HG02885 (cell line): Measurements from ENCODE around the gene SEMA4D.
A peak's percentile ranks its signal among the peaks of the same experiment; 100 is the strongest.
"Not testable (repeated sequence)": the region's sequence is repeated elsewhere in the genome, so short reads cannot be mapped to it uniquely, and the experiment has no call there.

Source experiments
- ATAC-seq: cut with Tn5 transposase; IDR thresholded peaks from one replicate; pipeline ENCODE4 v1.9.1; 2021; ENCODE audit warnings: mild to moderate bottlenecking; ENCODE audit not compliant: unreplicated experiment, poor library complexity

The SEMA4D gene

DNA sequence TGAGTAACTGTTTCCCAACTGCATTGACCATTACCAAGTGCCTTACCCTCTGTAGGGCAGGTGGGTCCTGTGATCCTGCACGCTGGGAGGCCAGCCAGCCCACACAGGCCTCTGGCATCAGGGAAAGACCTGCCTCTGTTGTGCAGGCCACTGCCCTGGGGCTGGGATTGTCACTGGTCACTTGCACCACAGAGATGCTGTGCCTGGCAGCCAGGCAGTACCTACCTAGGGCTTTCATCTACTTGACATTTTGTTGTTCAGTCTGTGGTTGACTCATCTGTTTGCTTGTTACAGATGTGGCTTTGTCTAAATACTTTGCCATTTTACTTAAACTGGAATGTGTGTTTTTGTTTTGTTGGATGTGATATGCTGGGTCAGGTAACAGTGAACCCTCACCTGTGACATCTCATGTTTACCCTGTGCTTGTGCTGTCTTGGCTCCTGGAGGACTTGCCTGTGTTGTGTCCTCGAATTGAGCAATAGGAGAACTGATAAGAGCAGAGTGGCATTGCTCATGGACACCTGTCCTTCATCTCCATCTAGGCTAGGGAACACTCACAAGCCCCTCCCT lies 146.8 kb downstream of the SEMA4D start:
- no peak for ATAC-seq

DNA sequence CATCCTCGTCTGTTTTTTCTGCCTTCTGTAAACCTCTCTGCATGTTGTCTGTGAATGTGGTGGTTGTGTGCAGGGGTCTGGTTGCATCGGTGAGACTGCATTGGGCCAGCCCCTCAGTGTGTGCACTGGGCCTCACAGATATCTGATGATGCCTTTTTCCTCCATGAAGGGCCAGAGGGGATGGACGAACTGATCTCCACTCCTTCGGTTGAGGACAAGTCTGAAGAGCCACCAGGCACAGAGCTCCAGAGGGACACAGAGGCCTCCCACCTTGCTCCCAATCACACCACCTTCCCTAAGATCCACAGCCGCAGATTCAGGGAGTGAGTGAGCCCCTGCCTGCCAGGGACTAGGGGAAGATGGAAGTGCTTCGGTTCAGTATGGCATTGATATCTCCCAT lies 148.3 kb downstream of the SEMA4D start:
- no peak for ATAC-seq

DNA sequence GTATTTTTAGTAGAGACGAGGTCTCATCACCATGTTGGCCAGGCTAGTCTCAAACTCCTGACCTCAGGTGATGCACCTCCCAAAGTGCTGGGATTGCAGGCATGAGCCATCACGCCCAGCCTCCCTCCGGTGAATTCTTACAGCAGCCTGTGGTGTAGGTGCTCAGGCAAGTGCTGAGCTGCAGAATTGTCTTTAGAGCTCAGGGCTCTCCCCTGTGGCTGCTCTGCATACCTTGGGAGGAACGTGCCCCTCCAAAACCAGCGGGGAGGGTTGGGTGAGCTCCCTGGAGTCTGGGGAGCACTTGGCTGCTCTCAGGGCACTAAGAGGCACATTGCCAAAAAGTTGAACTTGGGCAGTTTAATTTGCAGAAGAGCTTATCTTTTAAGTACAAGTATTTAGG lies 150.3 kb downstream of the SEMA4D start:
- ATAC-seq: no peak

DNA sequence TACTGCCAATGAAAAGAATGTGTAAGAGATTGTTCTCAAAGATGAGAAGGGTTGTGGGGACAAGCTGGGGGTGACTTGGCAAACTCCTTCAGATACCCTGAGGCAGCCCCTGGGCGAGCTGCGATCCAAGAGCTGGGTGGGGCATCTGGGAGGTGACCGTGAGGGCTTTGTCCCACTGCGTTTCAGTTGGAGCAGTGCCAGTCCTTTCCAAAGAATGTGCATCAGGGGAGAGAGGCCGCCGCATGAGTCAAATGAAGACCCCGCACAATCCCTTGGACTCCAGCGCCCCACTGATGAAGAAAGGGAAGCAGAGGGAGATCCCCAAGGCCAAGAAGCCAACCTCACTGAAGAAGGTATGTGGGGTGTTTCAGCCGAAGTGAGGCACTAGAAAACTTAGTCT lies 151.2 kb downstream of the SEMA4D start:
- no peak for ATAC-seq

DNA sequence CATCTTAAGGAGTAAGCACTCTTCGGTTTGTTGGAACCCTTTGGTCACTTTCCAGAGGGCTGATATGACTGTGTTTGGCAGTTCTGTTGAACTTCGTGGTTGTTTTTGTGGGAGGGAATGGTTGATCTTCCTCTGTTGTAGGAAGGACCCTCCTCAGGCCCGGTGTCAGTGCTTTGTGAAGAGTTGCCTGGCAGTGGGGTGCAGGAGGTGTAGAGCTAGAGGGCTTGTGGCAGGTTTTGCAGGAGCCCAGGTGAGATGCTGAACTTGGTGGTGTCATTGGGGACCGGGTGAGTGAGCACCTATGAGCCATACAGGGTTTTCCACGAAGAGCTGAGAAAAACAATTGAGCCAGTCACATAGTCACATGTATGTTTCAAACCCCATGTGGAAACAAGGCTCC lies 152.4 kb downstream of the SEMA4D start:
- no peak for ATAC-seq

DNA sequence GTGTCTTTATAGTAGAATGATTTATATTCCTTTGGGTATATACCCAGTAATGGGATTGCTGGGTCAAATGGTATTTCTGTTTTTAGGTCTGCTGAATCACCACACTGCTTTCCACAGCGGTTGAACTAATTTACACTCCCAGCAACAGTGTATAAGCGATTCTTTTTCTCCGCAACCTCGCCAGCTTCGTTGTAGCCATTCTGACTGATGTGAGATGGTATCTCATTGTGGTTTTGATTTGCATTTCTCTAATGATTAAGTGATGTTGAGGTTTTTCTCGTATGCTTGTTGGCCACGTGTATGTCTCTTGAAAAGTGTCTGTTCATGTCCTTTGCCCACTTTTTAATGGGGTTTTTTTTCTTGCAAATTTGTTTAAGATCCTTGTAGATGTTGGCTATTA lies 154.1 kb downstream of the SEMA4D start:
- not testable (repeated sequence) for ATAC-seq

DNA sequence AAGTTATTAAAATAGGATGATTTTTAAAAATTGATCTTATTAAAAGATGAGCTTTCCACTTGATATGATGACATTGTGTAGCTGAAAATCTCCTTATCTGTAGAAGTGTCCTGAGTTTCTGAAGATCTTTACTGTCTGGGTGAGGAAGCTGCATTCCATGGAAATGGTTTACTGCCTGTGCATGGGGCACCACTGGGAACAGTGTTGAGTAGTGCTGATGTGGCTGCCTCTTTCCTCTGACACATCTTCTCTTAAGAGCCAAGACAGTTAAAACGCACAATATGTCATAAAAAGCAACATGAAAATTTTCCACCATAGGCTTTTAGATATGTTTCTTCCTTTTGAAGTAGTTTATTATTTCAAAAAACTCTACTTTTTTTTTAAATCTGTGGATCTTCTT lies 155.0 kb downstream of the SEMA4D start:
- ATAC-seq: no peak

DNA sequence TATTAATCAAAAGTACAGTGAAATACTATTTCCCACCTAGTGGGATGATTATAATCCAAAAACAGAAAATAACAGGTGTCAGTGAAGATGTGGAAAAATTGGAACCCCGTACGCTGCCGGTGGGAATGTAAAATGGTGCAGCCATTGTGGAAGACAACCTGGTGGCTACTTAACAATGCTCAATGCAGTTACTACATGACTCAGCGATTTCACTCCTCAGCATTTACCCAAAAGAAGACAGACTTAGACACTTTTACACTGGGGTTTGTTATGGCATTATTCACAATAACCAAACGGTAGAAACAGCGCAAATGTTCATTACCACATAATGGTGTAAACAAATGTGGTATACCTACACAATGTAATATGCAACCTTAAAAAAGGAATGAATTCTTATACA lies 155.7 kb downstream of the SEMA4D start:
- no peak for ATAC-seq

DNA sequence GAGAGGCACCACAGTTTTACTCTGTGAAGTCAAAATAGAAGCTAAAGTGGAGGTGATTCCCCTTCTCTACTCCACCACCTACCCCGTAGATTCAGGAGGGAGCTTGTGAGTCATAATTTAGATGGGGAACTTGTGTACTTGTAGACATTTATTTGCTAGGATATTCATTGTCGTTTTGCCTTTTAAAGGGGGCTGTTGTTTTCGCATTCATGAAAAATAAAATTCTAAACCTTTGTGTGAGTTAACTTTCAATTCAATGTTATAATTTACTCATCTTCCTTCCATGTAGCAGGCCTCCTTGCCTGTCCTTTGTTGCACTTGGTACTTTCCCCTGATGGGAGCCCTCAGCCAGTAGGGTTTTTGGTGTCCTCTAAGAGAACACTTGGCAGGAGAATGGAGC lies 157.6 kb downstream of the SEMA4D start:
- no peak for ATAC-seq

DNA sequence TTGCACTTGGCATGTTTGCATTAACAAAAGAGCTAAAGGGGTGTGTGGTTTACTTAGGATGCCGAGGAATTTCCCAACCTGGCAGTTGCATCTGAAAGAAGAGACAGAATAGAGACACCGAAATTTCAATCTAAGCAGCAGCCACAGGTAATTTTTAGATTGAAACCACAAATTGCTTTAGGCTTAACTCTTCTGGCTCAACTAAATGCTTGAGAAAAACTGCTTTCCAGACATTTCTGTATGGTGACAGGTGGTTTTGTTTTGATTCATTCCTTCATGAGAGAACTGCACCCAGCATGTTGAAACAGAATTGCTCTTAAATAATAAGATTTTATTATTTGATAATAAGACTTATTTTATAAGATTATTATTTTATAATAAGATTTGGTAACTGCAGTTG lies 158.1 kb downstream of the SEMA4D start:
- ATAC-seq: no peak

DNA sequence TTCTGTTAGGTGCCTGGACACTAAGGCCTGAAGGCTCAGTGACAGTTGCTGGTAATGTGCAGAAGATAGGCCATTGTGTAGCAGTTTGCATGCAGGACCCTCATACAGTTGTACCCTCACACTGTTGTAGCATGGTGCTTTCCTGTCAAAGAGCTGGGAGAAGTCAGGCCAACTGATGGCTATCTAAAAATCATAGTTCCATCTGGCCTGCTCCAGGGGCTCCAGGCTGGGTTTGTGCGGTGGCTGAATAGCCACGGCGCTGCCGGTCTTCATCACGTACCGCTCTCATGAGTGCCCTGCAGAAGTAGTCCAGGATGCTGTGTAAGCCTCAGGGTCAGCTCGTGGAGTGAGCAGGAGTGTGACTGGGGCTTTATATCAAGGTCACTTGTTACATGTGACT lies 167.4 kb downstream of the SEMA4D start:
- ATAC-seq: no peak

DNA sequence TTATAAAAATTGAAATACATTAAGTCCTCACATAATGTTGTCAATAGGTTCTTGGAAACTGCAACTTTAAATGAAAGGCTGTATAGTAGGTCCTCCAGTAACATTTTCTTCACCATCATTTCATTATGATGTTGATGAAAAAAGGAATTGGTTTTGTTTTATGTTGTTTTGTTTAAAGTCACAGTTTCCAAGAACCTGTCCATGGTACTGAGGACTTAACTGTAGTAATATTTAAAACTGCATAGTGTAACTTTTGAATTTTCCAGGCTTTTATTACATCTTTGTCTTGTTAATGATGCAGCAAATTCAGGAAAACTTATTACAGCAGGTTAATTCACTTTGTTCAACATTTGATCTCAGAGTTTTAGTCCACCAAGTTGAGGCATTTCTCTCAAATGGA lies 168.0 kb downstream of the SEMA4D start:
- ATAC-seq: no peak

DNA sequence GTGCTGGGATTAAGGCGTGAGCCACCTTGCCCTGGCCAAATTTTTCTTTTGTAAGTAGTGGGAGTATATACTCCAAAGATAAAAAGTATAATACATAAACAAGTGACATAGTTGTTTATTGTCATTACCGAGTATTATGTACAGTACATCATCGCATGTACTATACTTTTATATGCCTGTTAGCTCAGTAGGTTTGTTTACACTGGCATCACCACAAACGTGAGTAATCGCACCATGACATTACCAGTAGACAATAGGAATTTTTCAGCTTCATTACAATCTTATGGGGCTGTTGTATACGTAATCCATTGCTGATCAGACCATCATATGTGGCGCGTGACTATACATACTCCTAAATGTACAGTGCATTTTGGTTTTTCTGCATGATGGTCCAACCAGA lies 169.8 kb downstream of the SEMA4D start:
- no peak for ATAC-seq

DNA sequence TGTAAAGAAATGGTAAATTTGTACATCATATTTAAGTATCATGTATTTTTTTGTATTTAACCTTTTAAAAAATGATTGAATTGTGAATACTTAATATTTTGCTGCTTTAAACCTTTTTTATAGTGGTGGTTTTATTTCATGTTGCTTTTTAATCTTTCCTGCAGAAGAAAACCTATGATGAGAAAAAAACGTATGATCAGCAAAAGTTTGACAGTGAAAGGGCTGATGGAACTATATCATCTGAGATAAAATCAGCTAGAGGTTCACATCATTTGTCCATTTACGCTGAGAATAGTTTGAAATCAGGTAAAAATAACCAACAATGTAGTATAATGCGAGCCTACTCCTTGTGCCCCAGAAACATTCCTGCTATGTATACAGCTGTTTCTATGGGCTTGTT lies 172.2 kb downstream of the SEMA4D start:
- ATAC-seq: no peak

DNA sequence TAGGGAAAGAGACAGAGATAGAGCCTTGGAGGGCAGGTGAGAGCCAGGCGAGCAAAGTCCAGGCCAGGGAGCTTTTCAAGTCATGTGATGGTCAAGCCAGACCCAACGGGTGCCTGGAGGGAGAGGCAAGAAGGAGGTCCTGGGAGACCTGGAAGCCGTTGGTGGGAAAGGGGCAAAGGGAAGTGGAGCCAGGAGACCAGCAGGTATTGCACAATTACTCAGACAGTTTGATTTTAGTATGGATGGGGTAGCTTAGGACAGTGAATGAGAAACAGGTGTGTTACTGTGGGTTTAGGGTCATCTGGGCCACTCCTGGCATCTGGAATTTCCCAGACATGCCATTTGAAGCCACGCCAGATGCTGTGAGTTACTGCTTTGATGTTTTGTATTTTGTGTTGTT lies 174.5 kb downstream of the SEMA4D start:
- ATAC-seq: no peak

DNA sequence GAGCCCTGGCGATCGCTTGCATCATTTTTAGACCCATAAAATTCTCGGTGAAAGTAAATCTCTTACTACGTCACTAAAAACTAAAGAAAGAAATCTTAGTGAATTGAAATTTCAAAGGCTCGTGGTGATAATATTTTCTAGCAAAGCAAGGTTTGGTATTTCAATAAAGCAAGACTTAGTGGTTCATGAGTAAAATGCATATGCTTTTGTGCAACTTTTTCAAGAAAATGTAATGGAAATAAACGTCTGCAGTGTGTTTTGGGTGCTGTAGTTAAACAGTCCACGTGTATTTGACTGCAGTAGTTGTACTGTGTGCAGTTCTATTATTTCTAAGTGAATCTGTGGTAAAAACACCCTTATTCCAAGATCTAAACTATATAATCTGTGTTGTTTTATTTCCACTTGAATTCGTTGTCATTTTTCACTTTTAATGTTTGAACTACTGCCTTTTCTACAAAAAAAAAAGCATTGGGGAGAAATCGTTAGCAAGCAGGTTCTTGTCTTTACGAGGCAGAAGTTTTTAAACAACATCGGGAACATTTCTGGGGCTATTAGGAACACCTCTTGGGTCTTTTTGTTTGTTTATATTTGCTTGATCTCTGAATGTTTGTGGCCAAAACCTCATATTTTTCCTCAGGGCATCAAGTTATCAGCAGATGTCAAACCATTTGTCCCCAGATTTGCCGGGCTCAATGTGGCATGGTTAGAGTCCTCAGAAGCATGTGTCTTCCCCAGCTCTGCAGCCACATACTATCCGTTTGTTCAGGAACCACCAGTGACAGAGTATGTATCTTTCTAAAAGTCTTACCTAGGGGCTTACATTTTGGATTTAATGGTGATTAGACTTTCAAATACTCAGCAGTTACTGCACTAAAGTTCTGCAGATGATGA lies 178.7 kb downstream of the SEMA4D start:
- no peak for ATAC-seq

DNA sequence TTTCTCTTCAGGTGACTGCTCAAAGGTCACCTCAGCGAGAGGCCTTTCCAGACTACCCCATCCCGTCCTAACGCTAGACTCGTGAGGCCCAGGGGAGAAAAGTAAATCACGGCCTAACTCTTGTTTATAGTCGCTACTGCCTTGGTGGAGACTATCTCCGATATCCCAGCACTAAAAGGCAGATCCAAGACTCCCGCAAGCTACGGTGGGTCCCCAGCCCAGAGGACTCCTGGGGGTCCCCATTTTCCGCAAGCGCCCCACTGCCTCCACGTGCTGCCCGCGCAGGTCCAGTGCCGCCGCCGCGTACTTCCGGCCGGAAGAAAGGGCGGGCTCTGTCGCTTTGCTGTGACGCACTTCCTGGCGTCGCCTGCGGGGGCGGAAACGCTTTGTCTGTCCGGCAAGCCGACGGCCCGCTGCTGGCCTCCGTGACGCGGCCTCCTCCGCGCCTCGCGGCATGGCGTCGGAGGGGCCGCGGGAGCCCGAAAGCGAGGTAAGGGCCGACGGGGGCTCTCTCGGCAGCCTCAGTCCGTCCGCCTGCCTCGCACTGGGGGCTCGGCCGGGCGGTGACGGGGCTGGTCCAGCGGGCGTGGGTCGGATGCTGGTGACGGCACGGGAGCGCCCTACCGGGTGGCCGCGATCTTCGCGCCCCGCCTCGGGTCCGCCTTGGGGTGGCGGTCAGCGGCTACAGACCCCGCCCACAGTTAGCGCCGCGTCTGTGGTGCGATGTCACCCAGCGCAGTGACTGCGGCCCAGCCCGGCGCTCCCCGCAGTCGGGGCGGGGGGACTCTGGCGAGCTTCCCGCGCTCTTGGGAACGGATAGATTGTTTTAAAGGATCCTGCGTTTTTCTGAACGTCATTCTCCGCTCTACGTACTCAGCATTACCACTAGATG lies 179.5 kb downstream of the SEMA4D start, which contains the start of gene SECISBP2:
SECISBP2 (plus strand) TSS at position 378 of the 892 bp plus-strand sequence; CDS start at position 455, 77 bp downstream.
- peak; percentile 92 for ATAC-seq

DNA sequence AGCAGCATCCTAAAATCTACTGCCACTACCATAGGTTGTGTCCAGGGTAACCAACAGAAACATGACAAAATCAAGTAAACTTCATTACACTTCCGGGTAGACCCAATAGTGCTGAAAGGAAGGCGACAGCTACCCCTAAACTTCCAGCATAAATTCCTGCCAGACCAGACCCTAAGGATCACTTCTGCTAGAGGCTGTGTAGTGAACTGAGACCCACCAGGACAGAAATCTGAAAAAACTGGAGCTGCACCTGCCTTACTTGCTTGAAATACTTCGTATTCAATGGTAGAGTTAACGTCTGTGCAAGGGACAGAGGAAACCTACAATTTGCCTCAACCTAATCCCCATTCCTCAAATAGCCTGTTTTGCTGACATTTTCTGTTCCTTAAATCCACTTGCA lies 180.6 kb downstream of the SEMA4D start:
- ATAC-seq: no peak

DNA sequence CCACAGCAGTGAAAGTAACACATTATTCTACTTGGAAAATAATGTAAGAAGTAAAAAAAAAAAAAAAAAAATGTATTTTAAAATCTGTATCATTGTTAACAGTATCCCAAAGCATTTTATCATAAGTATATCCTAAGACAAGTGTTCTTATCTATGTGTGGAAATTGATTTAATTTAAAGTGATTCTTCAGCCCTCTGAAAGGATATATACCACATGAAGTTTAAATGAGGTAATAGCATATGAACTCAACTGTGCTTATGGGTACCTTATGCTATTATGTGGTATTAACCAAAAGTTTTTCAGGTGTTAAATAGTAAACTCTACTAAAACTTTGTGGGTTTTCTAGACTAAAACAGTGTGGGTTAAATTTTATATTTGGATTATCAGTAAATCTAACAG lies 182.4 kb downstream of the SEMA4D start:
- ATAC-seq: no peak

DNA sequence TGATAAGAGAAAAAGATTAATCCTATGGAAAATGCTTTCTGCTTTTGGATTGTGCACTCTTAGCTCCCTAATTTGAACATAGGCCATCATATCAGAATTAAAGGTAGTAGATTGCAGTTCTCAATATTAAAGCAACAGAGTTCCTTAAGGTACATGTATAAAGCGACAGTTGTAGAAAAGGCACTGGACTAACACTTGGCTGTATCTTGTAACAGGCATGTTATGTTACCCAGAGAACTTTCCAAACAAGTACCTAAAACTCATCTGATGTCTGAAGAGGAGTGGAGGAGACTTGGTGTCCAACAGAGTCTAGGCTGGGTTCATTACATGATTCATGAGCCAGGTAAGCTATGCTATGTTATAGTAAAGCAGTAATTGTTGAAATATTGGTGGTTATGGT lies 183.0 kb downstream of the SEMA4D start:
- ATAC-seq: no peak

DNA sequence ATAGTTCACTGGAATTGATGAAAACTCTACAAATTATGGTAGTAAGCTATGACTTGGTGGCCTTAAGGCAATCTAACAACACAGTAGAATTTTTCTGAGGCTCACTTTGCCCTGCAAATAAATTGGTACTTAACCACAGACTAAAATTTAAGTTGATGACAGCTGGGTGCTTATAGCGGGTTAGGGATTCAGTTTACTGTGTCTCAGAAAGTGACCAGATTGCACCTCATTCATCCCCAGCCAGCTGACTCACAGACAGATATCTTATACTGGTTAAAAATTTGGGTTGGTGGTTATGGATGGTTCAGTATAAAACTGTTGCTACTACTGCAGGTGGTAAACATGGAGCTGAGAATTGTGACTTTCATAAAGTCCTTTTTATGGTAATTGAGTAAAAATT lies 184.1 kb downstream of the SEMA4D start:
- ATAC-seq: no peak
